ENCODE measurements around the gene SFTPB.
"Not testable (repeated sequence)": the region's sequence is repeated elsewhere in the genome, so short reads cannot be mapped to it uniquely, and the experiment has no call there.

The SFTPB gene

GRCh38 chr2:85668009-85668856, at the start of gene SFTPB:
SFTPB (minus strand) TSS chr2:85668199; CDS start chr2:85668183, 16 bp downstream.
- DNase-seq: no peak

GRCh38 chr2:85717308-85718008, 49.5 kb upstream of the SFTPB start:
- no peak for DNase-seq

GRCh38 chr2:85716346-85716914, 48.4 kb upstream of the SFTPB start:
- no peak for DNase-seq

GRCh38 chr2:85714841-85715240, 46.8 kb upstream of the SFTPB start:
- DNase-seq: no peak

GRCh38 chr2:85714421-85714820, 46.4 kb upstream of the SFTPB start:
- DNase-seq: not testable (repeated sequence)

- no peak for DNase-seq
Measured at GRCh38 chr2:85713836-85714235, 45.8 kb upstream of the SFTPB start.

GRCh38 chr2:85712849-85713612, 45.0 kb upstream of the SFTPB start:
- no peak for DNase-seq

- DNase-seq: no peak
Measured at GRCh38 chr2:85712336-85712735, 44.3 kb upstream of the SFTPB start.

GRCh38 chr2:85711578-85712060, 43.6 kb upstream of the SFTPB start:
- no peak for DNase-seq

- no peak for DNase-seq
Measured at GRCh38 chr2:85710687-85711577, 42.9 kb upstream of the SFTPB start.

GRCh38 chr2:85709401-85709811, 41.4 kb upstream of the SFTPB start:
- DNase-seq: no peak

- no peak for DNase-seq
Measured at GRCh38 chr2:85708641-85709040, 40.6 kb upstream of the SFTPB start.

GRCh38 chr2:85707304-85707703, 39.3 kb upstream of the SFTPB start:
- no peak for DNase-seq

GRCh38 chr2:85706599-85707296, 38.7 kb upstream of the SFTPB start:
- DNase-seq: no peak

GRCh38 chr2:85706063-85706462, 38.1 kb upstream of the SFTPB start:
- no peak for DNase-seq

- DNase-seq: no peak
Measured at GRCh38 chr2:85705680-85706039, 37.7 kb upstream of the SFTPB start.

GRCh38 chr2:85704800-85705679, 37.0 kb upstream of the SFTPB start:
- no peak for DNase-seq

GRCh38 chr2:85704038-85704437, 36.0 kb upstream of the SFTPB start:
- no peak for DNase-seq

- no peak for DNase-seq
Measured at GRCh38 chr2:85703329-85703728, 35.3 kb upstream of the SFTPB start.

GRCh38 chr2:85702800-85703199, 34.8 kb upstream of the SFTPB start:
- DNase-seq: no peak

Data from cortex of kidney (tissue), 1 donor.